Measurements from ENCODE around the gene NSUN4.

Gene NSUN4

GRCh38 chr1:46343351-46343695 is 2.7 kb downstream of the NSUN4 start:
- H3K9me3 ChIP-seq (ENCODE audit: insufficient read depth, low read depth, low read length): no peaks in the 10 kb centered on the region
- H3K9ac ChIP-seq (ENCODE audit: low read depth, low read length, poor library complexity, severe bottlenecking): peak overlapping the region; percentile 4
- peaks cover 44% of the 10 kb centered on the region for H3K4me1 ChIP-seq (ENCODE audit: insufficient read depth, low read length, poor library complexity, severe bottlenecking)
- H3K4me2 ChIP-seq (ENCODE audit: low read depth, low read length, poor library complexity, severe bottlenecking): peak overlapping the region; percentile 100
- peak overlapping the region; percentile 20 for H3K4me3 ChIP-seq (ENCODE audit: low read length, poor library complexity, severe bottlenecking)
- no peak overlapping the region for H2AFZ ChIP-seq (ENCODE audit: low read length)
- TF ChIP-seq CTCF (conservative IDR thresholded peaks at IDR 0.05; ENCODE audit: low read length): no peak
- TF ChIP-seq EZH2phosphoT487 (IDR thresholded peaks at IDR 0.05; ENCODE audit: borderline replicate concordance): no peak
- no peaks in the 10 kb centered on the region for H3K27me3 ChIP-seq (ENCODE audit: insufficient read depth, low read length, poor library complexity, severe bottlenecking)
- peaks cover 22% of the 10 kb centered on the region for H4K20me1 ChIP-seq (ENCODE audit: insufficient read depth, low read length, poor library complexity, severe bottlenecking)
- peaks cover 7% of the 10 kb centered on the region; the same call in 1 of the 2 replicates for H3K36me3 ChIP-seq (ENCODE audit: insufficient read depth, low read length)
- no peaks in the 10 kb centered on the region for H3K9me2 ChIP-seq (replicated peaks; ENCODE audit: low read depth, low read length)
- H3F3A ChIP-seq (ENCODE audit: low read depth): no peaks in the 10 kb centered on the region
- H3K79me2 ChIP-seq (ENCODE audit: insufficient read depth, low read length): peaks cover 51% of the 10 kb centered on the region

DNA sequence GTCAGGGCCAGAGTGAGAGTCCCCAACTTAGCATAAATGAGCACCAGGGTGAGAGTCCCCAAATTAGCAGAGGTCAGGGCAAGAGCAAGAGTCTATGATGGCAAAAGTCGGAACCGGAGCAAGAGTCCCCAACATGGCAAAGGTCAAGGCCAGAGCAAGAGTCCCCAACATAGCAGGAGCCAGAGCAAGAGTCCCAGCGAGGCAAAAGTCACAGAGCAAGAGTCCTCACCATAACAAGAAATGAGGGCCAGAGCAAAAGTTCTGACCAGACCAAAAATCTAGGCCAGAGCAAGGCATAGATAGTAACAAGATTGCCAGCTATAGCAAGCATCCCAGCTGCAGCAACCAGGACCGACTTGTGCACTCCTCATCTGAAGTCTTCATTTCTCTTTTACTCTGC is 3.1 kb downstream of the NSUN4 start:
- Histone ChIP-seq H3K4me1 (ENCODE audit: insufficient read depth, low read length, poor library complexity, severe bottlenecking) (peaks cover 44% of the 10 kb centered on the region), H3F3A (ENCODE audit: low read depth) (no peaks in the 10 kb centered on the region), H3K79me2 (ENCODE audit: insufficient read depth, low read length) (peaks cover 51% of the 10 kb centered on the region), H3K36me3 (ENCODE audit: insufficient read depth, low read length) (peaks cover 7% of the 10 kb centered on the region; the same call in 1 of the 2 replicates), H2AFZ (ENCODE audit: low read length) (no peak overlapping the region), H3K9me3 (ENCODE audit: insufficient read depth, low read depth, low read length) (no peaks in the 10 kb centered on the region), H3K9ac (ENCODE audit: low read depth, low read length, poor library complexity, severe bottlenecking) (peak overlapping the region; percentile 4), H3K4me3 (ENCODE audit: low read length, poor library complexity, severe bottlenecking) (peak overlapping the region; percentile 20), H3K27me3 (ENCODE audit: insufficient read depth, low read length, poor library complexity, severe bottlenecking) (no peaks in the 10 kb centered on the region), H3K9me2 (replicated peaks; ENCODE audit: low read depth, low read length) (no peaks in the 10 kb centered on the region), H3K4me2 (ENCODE audit: low read depth, low read length, poor library complexity, severe bottlenecking) (peak overlapping the region; percentile 100), H4K20me1 (ENCODE audit: insufficient read depth, low read length, poor library complexity, severe bottlenecking) (peaks cover 22% of the 10 kb centered on the region)
- TF ChIP-seq CTCF (conservative IDR thresholded peaks at IDR 0.05; ENCODE audit: low read length) (no peak), EZH2phosphoT487 (IDR thresholded peaks at IDR 0.05; ENCODE audit: borderline replicate concordance) (no peak)

DNA sequence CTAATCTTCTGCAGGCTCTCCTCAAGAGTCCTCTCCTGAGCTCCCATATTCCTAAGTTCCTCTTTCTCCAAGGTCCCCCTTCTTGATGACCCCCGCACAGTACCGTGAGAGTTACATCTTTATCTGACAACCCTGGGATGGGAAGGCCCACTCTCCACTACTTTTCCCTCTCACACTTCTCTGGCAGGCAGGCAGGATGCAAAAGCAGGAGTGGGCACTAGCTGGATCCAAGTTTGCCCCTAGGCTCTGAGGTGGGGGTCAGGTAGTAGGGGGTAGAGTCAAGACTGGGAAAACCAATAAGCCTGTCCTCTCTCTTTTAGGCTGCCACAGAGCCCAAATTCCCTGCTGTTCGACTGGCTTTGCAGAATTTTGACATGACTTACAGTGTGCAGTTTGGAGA is 3.9 kb downstream of the NSUN4 start:
- Histone ChIP-seq H3K4me2 (ENCODE audit: low read depth, low read length, poor library complexity, severe bottlenecking) (peak overlapping the region; percentile 100), H3K79me2 (ENCODE audit: insufficient read depth, low read length) (peaks cover 50% of the 10 kb centered on the region)

More for the DNA sequence above, 3.9 kb downstream of the NSUN4 start:
- TF ChIP-seq CTCF (conservative IDR thresholded peaks at IDR 0.05; ENCODE audit: low read length): no peak
- no peak for TF ChIP-seq EZH2phosphoT487 (IDR thresholded peaks at IDR 0.05; ENCODE audit: borderline replicate concordance)
- Histone ChIP-seq H2AFZ (ENCODE audit: low read length) (no peak overlapping the region), H3F3A (ENCODE audit: low read depth) (no peaks in the 10 kb centered on the region), H3K9me2 (replicated peaks; ENCODE audit: low read depth, low read length) (no peaks in the 10 kb centered on the region), H4K20me1 (ENCODE audit: insufficient read depth, low read length, poor library complexity, severe bottlenecking) (peaks cover 22% of the 10 kb centered on the region), H3K36me3 (ENCODE audit: insufficient read depth, low read length) (peaks cover 8% of the 10 kb centered on the region; the same call in 1 of the 2 replicates), H3K27me3 (ENCODE audit: insufficient read depth, low read length, poor library complexity, severe bottlenecking) (no peaks in the 10 kb centered on the region), H3K9ac (ENCODE audit: low read depth, low read length, poor library complexity, severe bottlenecking) (peak overlapping the region; percentile 4), H3K4me1 (ENCODE audit: insufficient read depth, low read length, poor library complexity, severe bottlenecking) (peaks cover 42% of the 10 kb centered on the region), H3K4me3 (ENCODE audit: low read length, poor library complexity, severe bottlenecking) (no peak overlapping the region), H3K9me3 (ENCODE audit: insufficient read depth, low read depth, low read length) (no peaks in the 10 kb centered on the region)

Measured in Loucy (cell line).